Activated T-cell treated with anti-CD3 and anti-CD28 coated beads for 1 hour (primary cell): ENCODE data around the gene CES4A.
"Not testable (repeated sequence)": the region's sequence is repeated elsewhere in the genome, so short reads cannot be mapped to it uniquely, and the experiment has no call there.

Experiments used
- DNase-seq: peaks from one replicate; pipeline ENCODE4 v3.0.0-alpha.2; 2020; ENCODE audit warnings: low read depth

CES4A gene

DNA sequence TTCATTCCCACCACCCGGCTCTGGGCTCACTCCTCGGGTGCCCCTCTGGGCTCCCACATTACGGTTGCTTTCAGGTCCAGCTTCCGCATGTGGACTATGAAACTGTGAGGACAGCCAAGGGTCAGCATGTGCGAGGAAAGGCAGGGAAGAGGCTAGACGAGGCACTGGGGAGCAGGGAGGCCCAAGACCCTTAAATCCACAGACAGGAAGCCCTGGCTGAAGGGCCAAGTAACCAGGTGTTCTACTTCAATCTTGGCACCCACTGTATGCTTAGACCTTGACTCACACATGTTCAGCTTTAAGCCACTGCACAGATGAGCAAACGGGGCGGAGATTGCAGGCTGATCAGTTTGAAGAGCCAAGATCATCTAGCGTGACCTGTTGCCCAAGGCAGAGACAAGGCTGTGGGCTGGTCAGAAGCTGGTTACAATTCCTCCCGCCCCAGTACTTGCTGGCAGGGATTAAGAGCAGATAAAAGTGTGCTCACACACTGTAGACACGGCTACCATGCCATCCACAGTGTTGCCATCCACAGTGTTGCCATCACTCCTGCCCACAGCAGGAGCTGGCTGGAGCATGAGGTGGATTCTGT is at the start of gene CES4A:
Gene CES4A (plus strand): TSS at position 393 of the 592 bp plus-strand sequence. CDS start 184 bp downstream, at position 577.
- no peak for DNase-seq

DNA sequence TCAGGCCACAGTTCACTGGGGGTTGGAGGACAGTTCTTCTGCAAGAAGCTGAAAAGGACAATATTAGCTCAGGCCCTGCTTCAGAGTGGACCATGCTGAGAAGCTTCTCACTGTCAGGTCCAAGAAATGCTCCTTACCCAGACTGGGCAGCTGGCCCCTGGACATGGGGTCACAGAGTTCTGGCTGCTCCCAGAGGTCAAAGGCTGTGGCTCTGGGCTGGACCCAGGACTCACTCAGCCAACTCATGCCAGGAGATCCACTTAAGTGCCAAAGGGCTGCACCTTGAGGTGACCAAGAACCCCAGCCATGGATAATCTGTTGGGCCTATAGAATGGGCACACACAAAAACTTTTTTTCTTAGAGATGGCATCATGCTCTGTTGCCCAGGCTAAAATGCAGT is 49.0 kb upstream of the CES4A start:
- DNase-seq = no peak

DNA sequence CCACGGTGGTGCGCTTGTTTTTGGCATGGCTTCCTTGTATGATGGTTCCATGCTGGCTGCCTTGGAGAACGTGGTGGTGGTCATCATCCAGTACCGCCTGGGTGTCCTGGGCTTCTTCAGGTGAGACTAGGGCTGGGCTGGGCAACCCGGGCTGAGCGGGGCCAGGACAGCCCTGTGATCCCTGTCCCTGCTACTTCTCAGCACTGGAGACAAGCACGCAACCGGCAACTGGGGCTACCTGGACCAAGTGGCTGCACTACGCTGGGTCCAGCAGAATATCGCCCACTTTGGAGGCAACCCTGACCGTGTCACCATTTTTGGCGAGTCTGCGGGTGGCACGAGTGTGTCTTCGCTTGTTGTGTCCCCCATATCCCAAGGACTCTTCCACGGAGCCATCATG is 48.2 kb upstream of the CES4A start:
- DNase-seq = no peak

DNA sequence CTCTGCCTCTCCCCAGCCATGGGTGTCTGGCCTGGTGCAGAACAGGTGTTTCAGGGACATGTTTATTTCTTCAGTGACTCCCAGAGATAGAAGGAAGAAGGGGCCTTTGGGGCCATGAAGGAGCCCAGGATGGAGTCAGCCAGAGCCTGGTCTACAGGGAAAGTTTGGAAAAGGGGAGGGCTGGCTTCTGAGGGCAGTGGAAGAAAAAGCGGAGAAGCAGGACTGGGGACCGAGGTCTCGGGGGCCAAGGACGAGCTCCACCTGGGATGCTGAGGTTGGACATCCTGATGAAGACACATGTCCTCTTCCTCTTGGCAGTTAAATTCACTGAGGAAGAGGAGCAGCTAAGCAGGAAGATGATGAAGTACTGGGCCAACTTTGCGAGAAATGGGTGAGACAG is 45.4 kb upstream of the CES4A start:
- no peak for DNase-seq

DNA sequence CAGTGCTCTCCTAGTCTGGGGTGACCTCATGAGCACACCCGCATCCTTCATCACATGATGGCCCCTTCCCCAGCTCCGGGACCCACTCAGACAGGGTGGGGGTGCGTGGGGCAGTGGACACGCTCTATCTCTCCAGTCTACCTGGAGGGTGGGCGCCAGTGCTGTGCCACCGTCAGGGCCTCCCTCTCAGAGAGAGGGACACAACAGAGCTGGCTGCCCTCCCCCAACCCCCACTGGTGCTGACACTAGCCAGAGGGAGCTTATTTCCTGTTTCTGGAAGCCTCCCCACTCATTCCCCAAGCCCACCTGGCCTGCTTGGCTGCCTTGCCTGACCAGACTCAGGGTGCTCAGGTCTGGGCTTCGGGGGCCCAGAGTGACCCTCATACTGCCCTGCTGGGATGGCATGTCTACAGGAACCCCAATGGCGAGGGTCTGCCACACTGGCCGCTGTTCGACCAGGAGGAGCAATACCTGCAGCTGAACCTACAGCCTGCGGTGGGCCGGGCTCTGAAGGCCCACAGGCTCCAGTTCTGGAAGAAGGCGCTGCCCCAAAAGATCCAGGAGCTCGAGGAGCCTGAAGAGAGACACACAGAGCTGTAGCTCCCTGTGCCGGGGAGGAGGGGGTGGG is 44.8 kb upstream of the CES4A start:
- DNase-seq = no peak

DNA sequence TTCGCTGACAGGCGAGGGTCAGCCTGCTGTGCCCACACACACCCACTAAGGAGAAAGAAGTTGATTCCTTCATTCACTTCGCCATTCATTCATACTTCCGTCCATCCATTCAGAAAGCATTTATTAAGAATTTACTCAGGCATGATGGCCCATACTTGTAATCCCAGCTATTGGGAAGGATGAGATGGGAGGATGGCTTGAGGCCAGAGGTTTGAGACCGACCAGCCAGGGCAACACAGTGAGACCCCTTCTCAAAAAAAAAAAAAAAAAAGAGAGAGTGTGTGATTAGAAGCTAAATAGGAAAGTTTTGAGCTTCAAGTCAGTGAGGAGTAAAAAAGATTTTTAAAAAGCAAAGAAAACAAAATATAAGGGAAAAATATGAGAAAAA is 44.3 kb upstream of the CES4A start:
- DNase-seq = no peak

DNA sequence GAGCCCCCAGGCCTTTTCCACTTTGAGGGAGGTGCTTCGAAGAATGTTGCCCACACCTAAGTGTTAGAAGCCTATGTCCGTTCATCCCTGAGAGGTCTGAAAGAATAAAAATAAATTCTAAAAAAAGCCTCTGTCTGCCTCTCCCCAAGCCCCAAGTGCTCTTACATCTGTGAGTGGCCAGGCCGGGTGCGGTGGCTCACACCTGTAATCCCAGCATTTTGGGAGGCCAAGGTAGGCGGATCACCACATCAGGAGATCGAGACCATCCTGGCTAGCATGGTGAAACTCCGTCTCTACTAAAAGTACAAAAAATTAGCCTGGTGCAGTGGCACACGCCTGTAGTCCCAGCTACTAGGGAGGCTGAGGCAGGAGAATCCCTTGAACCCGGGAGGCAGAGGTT is 43.4 kb upstream of the CES4A start:
- DNase-seq = not testable (repeated sequence)

DNA sequence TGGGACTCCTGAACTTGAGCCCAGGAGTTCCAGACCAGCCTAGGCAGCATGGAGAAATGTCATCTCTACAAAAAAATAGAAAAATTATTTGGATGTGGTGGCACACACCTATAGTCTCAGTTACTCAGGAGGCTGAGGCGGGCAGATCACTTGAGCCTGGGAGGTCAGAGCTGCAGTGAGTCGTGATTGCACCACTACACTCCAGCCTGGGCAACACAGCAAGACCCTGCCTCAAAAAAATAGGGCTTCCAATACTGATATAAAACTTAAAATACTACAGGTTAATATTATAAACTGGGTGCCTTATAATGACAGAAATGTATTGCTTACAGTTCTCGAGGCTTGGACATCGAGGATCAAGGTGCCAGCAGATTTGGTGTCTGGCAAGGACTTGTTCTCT is 42.5 kb upstream of the CES4A start:
- DNase-seq = no peak

DNA sequence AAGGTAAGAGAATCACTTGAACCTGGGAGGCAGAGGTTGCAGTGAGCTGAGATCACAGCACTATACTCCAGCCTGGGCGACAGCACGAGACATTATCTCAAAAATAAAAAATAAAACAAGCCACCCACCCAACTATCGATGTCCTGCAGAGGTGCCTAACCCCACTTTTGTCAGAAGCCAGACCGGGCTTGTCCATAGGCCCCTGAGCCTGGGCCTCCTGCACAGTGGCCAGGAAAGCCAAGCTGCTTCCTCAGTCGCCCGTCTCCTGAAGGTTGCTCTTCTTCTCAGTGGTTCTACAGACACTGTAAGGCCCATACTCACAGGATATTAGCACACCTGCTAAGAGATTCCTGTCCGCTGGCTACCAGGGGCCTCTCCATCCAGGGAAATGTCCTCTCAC is 41.8 kb upstream of the CES4A start:
- DNase-seq = no peak

DNA sequence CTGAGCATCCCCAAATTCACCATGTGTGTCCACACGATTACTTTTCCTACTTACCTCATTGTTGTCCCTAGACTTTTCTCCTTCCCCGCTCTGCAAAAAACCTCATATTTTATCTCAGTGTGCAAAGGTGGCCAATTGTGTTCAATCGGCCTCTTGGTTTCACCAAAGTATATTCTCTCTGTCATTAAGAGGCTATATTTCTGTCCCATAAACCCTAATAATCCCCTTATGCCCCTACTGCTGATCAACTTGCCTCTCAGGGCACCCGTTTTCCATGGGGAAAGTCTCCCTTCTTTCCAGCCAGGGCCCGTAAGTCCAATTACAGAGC is 41.5 kb upstream of the CES4A start:
- no peak for DNase-seq

DNA sequence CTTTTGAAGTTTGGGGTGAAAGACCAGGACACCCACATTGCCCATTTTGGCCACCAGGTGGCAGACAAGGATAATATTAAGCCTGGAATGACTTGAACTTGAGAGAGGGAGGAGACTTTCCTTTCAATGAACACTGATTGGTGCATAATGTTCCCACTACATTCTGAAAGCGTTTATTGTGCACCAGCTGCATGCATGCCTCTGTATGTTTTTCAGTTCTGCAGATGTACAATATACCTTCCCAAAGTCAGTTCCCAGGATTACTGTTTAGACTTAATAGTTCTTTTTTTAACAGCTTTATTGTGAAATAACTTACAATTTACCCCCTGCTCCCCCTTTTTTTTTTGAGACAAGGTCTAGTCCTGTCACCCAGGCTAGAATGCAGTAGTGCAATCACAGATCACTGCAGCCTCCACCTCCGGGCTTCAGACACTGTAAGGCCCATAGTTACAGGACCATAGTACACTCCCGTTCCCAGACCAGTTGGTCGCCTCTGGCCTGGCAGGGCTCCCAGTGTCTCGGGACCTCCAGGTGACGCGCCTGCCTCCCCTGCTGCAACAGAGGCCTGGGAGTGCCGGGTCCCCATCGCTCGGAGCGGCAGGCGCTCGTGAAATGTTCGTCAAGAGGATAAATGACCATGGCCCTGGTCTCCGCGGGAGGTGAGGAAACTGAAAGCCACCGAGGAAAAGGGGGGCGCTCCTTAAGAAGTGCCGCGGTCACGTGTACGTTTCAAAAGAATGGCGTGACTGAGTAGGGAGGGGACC is 40.9 kb upstream of the CES4A start:
- DNase-seq = peak; percentile 81

DNA sequence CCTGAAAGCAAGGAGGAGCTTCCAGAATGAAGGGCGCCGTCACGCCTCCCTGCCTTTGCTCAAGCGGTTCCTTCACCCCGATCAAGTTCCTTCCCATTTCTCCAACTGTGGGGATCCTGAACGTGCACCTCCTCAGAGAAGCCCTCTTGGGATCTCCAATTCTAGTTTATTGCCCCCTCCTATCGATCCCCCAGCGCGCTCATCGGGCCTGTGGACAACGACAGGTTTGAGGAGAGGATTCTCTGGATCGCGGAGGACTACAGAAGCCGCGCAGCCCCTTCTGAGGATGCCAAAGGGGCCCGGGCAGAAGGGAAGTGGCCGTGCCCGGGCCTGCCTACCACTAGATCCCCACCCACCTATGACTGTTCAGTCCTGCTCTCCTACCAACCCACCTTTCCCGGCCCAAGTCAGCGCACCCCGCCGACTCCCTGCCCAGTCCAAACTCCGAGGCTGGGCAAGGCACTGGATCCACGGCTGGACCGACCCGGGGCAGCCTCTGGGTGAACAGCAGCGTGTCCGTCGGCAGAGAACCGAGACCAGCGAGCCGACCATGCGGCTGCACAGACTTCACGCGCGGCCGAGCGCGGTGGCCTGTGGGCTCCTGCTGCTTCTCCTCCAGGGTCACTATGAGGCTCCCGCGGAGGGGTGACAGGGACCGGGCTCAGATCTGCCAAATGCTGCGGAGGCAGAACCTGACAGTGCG is 40.1 kb upstream of the CES4A start:
- no peak for DNase-seq

DNA sequence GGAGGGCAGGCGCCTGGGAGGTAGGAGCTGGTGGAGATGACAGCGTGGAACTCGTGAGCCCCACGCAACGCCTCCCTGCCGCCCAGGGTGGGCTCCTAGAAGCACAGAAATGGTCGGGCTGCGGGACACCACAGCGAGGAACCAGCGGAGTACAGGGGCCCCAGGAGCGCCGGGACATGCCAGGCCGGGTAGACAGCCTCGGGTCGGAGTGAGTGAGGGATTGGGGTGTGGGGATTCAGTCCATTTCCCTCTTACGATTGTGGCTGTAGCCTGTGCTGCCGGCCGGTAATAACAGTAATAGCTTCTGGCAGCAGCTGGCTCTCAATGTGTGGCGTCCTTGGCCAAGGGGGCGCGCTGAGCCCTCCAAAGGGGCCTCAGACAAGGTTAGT is 39.6 kb upstream of the CES4A start:
- no peak for DNase-seq

DNA sequence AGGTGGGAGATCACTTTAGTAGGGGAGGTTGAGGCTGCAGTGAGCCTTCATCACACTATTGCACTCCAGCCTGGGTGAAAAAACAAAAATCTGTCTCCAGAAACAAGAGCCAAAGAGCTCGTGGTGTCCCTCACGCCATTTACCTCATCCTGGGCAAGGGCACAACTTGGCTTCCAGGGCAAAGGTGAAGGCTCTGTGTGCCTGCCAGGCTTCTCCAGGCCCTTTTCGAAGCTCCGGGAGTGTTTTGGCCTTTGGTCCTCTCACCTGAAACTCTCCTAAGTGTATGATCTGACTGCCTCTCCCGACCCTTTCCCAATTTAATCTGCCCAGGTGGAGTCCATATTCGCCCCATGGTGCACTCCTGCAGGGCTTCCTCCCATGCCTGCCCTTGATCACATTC is 38.9 kb upstream of the CES4A start:
- DNase-seq = no peak

DNA sequence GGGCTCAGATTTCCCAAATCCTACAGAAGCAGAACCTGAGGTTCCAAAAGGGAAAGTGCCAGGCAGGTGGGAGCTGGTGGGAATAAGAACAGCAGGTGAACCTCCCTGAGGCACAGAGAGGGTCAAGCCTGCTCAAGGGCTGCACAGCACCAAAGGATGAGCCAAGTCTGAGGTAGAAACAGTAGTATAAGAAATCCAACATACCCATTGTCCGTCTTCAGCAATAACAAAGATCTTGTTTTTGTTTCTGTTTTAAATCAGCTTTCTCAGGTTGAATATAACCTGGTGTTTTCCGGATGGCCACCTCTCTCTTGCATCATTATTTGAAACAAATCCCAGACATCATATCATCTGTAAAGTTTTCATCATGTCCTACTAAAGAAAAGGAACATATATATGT is 38.0 kb upstream of the CES4A start:
- DNase-seq = no peak

DNA sequence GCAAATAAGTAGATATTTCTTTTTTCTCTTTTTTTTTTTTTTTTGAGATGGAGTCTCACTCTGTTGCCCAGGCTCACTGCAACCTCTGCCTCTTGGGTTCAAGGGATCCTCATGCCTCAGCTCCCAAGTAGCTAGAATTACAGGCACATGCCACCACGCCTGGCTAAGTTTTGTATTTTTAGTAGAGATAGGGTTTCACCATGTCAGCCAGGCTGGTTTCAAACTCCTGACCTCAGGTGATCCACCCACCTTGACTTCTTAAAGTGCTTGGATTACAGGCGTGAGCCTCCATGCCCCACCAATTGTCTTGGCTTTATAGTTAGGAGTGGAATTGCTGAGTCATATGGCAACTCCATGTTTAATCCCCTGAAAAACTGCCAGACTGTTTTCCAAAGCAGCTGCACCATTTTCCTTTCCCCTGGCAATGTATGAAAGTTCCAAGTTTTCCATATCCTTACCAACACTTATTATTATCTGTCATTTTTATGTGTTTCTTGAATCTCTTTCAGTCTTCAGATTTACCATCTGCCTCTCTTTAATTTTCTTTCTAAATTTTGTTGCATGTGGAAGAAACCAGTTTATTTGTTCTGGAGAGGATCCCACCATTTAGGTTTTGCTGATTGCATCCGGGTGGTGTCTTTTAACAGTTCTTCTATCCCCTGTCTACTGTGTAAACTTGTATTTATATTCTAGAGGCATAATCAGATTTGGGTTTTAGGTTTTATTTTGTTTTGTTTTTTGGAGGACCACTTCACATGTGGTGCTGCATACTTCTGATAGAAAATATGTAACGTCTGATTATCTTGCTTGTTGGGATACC is 37.2 kb upstream of the CES4A start:
- DNase-seq = no peak

DNA sequence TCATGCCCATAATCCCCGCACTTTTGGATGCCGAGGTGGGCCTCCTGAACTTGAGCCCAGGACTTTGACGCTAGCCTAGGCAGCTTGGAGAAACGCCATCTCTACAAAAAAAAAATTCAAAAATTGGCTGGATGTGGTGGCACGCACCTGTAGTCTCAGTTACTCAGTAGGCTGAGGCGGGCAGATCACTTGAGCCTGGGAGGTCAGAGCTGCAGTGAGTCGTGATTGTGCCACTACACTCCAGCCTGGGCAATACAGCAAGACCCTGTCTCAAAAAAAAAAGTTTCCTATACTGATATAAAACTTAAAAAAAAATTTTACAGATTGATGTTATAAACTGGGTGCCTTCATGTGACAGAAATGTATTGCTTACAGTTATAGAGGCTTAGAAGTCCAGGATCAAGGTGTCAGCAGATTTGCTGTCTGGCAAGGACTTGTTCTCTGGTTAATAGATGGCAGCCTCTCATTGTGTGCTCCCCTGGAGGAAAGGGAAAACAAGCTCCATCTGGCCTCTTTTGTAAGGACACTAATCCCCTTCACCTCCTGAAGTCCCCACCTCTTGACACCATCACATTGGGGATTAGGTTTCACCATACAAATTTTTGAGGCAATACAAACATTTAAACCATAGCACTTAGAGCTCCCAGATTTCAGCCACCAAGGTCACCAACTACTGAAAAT is 35.8 kb upstream of the CES4A start:
- no peak for DNase-seq

DNA sequence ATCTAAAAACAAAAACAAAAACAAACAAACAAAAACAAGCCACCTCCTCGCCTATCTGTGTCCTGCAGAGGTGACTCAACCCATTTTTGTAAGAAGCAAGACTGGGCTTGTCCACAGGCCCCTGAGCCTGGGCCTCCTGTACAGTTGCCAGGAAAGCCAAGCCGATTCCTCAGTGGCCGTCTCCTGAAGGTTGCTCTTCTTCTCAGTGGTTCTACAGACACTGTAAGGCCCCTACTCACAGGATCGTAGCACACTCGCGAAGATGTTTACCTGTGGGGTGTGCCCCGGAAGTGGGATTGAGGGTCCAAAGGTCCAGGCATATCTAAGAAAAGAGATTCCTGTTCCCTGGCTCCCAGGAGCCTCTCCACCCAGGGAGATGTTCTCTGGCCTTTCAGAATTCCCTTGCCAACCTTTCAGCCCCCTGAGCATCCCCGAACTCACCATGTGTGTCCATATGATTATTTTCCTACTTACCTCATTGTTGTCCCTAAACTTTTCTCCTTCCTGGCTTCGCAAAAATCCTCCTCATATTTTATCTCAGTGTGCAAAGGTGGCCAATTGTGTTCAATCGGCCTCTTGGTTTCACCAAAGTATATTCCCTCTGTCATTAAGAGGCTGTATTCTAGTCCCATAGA is 34.8 kb upstream of the CES4A start:
- DNase-seq = no peak

DNA sequence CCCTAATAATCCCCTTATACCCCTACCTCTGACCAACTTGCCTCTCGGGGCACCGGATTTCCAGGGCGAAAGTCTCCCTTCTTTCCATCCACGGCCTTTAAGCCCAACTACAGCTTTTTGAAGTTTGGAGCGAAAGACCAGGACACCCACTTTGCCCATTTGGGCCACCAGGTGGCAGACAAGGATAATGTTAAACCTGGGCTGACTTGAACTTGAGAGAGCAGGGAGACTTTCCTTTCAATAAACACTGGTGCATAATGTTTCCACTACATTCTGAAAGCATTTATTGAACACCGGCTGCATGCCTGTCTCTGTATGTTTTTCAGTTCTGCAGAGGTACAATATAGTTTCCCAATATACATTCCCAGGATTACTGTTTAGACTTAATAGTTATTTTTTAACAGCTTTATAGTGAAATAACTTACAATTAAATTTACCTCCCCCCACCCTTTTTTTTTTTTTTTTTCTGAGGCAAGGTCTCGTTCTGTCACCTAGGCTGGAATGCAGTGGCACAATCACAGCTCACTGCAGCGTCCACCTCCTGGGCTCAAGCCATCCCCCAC is 34.2 kb upstream of the CES4A start:
- DNase-seq = peak; percentile 72

DNA sequence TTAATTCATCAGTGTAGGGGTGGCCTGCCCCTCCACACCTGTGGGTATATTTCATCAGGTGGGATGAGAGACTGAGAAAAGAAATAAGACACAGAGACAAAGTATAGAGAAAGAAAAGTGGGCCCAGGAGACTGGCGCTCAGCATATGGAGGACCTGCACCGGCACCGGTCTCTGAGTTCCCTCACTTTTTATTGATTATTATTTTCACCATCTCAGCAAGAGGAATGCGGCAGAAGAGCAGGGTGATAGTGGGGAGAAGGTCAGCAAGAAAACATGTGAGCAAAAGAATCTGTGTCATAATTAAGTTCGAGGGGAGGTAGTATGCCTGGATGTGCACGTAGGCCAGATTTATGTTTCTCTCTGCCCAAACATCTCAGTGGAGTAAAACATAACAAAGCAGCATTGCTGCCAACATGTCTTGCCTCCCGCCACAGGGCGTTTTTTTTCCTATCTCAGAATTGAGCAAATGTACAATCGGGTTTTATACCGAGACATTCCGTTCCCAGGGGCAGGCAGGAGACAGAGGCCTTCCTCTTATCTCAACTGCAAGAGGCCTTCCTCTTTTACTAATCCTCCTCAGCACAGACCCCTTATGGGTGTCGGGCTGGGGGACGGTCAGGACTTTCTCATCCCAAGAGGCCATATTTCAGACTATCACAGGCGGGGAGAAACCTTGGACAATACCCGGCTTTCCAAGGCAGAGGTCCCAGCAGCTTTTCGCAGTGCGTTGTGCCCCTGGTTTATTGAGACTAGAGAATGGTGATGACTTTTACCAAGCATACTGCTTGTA is 32.8 kb upstream of the CES4A start:
- DNase-seq = not testable (repeated sequence)
